Measurements from ENCODE around the gene HMGB4. TPM values are rescaled to one million over a fixed set of nuclear protein-coding genes. Genes with fewer than 3 reads are reported as not detected.

The HMGB4 gene
- total RNA-seq = not detected
- polyA plus RNA-seq (ENCODE audit: insufficient read length in 6 of 6) = not detected
- long read RNA-seq, donor 1 = 0 reads
- long read RNA-seq, donor 2 = 0 reads
- long read RNA-seq, donor 3 = 0 reads
- long read RNA-seq, donor 4 = 0 reads
- long read RNA-seq, donor 5 = 0 reads
- long read RNA-seq, donor 6 = 0 reads
- long read RNA-seq, donor 7 = 0 reads
- long read RNA-seq, donor 8 = 0 reads
- long read RNA-seq, donor 9 = 0 reads
- long read RNA-seq, donor 10 = 0 reads
- long read RNA-seq, donor 11 = 0 reads
- long read RNA-seq, donor 12 = 0 reads

GRCh38 chr1:33863779-33864178 is at the start of gene HMGB4:
HMGB4 (plus strand) TSS chr1:33864079; CDS start chr1:33864192, 113 bp downstream.
- intact Hi-C loops (cut with DNase I) = no loop called here
- Histone ChIP-seq H3K27ac (no peak within 1 kb of the TSS), H3K27me3 (peaks cover 0 to 24% of the 10 kb centered on the region in 2 donors), H3K9me3 (no peaks in the 10 kb centered on the region), H3K4me1 (no peaks in the 10 kb centered on the region), H3K36me3 (no peaks in the 10 kb centered on the region), H3K4me3 (no peak within 1 kb of the TSS)
- DNase-seq = no peak
- TF ChIP-seq, protein P1, sequence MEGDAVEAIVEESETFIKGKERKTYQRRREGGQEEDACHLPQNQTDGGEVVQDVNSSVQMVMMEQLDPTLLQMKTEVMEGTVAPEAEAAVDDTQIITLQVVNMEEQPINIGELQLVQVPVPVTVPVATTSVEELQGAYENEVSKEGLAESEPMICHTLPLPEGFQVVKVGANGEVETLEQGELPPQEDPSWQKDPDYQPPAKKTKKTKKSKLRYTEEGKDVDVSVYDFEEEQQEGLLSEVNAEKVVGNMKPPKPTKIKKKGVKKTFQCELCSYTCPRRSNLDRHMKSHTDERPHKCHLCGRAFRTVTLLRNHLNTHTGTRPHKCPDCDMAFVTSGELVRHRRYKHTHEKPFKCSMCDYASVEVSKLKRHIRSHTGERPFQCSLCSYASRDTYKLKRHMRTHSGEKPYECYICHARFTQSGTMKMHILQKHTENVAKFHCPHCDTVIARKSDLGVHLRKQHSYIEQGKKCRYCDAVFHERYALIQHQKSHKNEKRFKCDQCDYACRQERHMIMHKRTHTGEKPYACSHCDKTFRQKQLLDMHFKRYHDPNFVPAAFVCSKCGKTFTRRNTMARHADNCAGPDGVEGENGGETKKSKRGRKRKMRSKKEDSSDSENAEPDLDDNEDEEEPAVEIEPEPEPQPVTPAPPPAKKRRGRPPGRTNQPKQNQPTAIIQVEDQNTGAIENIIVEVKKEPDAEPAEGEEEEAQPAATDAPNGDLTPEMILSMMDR (IDR thresholded peaks at IDR 0.05) = no peak
- no peak for ATAC-seq

DNA sequence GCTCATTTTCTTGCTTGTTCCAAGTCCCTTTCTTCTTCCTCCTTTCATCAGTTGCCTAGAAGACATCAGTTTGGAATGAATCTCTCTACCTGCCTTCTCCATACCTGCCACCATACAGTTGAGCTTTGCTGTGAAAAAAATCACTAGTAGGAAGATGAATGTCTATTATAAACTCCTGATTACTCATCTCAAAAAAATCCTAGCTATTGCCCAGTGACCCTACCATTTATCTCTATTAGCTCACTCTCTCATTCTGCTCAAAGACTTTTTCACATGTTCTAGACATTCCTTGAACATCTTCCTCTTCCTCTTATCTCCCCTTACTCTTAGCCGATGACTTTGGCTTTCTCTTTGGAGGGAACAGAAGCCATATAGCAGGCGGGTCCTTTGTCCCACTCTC is 49.7 kb upstream of the HMGB4 start:
- intact Hi-C loops (cut with DNase I) = no loop called here
- H3K4me1 ChIP-seq = no peaks in the 10 kb centered on the region
- TF ChIP-seq, protein P1 (IDR thresholded peaks at IDR 0.05) = no peak
- ATAC-seq (no peak), DNase-seq (no peak)
- no peaks in the 10 kb centered on the region for H3K36me3 ChIP-seq
- H3K27me3 ChIP-seq = peaks cover 0 to 19% of the 10 kb centered on the region in 2 donors
- H3K4me3 ChIP-seq = no peak overlapping the region
- no peak overlapping the region for H3K27ac ChIP-seq
- peaks cover 0 to 8% of the 10 kb centered on the region in 2 donors for H3K9me3 ChIP-seq

DNA sequence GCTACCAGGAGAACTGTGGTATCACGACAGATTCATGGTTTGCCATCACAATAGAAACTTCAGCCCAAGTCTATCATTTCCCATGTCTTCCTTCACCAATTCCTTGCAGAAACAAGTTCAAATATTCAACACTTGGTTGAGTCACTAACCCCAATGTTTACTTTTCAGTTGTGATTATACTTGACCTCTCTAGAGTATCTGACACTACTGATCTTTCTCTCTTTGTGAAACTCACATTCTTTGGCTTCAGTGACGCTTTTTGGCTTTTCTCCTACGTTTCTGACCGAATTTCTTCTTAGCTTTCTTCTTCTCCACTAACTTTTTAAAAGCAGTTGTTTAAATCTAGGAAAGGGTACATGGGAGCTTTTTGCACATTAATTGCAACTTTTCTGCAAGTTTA is 48.8 kb upstream of the HMGB4 start:
- DNase-seq (no peak), ATAC-seq (peak; percentile 78)
- Histone ChIP-seq H3K4me1 (no peaks in the 10 kb centered on the region), H3K4me3 (no peak overlapping the region), H3K27me3 (peaks cover 0 to 19% of the 10 kb centered on the region in 2 donors), H3K9me3 (no peaks in the 10 kb centered on the region), H3K27ac (no peak overlapping the region), H3K36me3 (no peaks in the 10 kb centered on the region)
- intact Hi-C loops (cut with DNase I) = no loop called here
- TF ChIP-seq, protein P1 (IDR thresholded peaks at IDR 0.05) = no peak

DNA sequence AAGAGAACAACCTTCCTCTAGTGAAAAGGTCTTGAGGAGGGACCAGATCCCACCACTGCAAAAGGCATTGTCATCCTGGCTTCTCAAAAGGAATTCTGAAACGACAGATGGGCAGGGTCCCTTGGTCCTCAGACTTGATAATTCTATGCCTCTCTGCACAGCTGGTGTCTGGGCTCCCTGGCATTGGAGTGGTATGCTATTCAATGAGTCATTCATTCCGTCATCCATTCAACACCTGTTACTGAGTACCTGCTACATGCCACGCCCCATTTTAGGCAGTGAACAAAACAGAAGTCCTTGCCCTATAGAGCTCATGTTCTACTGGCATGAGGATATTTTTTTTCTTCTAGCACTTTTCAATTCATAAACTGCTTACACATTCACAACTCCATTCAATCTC is 45.8 kb upstream of the HMGB4 start:
- Histone ChIP-seq H3K9me3 (no peaks in the 10 kb centered on the region), H3K36me3 (no peaks in the 10 kb centered on the region), H3K4me1 (no peaks in the 10 kb centered on the region), H3K27me3 (peaks cover 0 to 36% of the 10 kb centered on the region in 2 donors), H3K4me3 (no peak overlapping the region), H3K27ac (no peak overlapping the region)
- no peak for DNase-seq
- ATAC-seq = peak; percentile 89
- TF ChIP-seq, protein P1 (IDR thresholded peaks at IDR 0.05) = no peak
- intact Hi-C loops (cut with DNase I) = no loop called here

DNA sequence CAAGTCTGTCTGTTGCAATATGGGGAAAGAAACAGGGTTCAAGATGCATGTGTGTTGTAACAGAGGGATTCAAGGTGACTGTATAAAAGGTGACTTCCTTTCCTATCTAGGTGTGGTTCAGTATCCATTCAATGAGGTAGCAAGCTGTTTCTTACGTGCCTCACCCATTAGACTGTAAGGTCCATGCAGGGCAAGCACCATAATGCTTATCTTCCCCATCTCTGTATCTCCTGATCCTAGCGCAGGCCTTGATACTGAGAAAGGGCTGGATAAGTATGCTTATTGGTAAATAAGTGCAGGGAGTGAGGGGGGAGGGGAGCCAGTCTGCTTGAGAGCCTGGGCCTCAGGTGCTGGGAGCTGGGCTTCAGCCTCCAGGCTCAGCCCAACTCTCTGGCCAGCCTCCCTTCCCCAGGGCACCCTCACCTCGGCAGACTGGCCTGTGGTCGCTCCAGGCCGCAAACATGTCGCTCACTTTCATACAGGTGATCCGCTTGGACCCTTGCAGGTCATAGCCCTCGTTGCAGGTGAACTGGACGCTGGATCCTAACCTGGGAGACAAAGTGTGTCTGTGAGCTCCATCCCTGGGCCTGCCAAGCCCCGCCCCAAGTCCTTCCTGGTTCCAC is 44.5 kb upstream of the HMGB4 start:
- Histone ChIP-seq H3K36me3 (no peaks in the 10 kb centered on the region), H3K27me3 (peaks cover 0 to 36% of the 10 kb centered on the region in 2 donors), H3K9me3 (no peaks in the 10 kb centered on the region), H3K4me1 (no peaks in the 10 kb centered on the region), H3K4me3 (no peak overlapping the region), H3K27ac (no peak overlapping the region)
- no peak for ATAC-seq
- intact Hi-C loops (cut with DNase I) = no loop called here
- TF ChIP-seq, protein P1 (IDR thresholded peaks at IDR 0.05) = no peak
- DNase-seq = no peak
